Astrocyte of the hippocampus (primary cell): ENCODE results near the gene STON2.

Experiments used
- DNase-seq: peaks from one replicate; pipeline ENCODE4 v3.0.0; 2011; ENCODE audit warnings: low read depth, low spot score

The STON2 gene

DNA sequence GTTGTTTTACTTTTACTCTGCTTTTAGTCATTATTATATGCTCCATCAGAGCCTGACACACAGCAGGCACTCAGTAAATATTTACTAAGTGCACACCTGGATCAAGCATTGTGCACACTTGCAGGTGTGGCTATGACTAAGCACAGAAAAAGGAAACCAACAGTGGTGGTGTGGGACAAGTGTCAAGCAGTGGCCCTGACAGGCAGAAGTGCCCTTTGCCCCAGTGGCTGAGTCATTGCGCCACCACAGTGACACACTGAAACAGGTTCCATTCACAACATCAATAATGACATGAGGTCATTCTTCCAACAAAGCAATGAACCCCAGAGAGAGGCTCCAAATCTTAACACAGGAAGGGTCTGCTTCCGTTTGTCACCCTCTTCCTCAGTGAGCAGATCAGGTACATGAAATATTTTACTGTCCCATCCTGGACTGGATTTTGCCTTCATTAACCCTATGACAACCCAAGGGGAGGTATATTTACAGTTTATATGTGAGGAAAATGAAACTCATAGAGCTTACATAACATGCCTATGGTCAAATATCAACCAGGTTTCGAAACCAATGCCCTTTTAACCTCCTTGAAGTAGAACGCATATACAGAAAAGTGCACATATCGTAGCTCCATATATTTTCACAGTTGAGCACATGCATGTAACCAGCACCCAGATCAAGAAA is 96.7 kb downstream of the STON2 start:
- peak; percentile 23 for DNase-seq

DNA sequence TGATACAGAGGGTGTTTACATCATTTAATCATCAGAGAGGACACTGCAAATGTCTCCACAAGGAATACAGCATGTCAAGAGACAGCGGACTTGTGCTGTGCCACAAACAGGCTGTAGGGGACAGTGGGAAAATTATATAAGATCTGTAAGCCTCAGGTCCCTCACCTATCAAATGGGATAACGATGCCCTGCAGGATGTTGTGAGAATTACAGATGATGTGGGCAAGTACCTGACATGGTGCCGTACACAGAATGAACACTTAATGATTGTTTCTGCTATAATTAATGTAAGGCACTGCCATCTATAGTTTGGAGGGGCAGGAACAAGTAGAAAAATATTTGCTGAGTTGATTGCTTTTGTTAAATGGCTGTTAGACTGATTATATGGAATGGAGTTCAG is 97.5 kb downstream of the STON2 start:
- DNase-seq, result no peak

DNA sequence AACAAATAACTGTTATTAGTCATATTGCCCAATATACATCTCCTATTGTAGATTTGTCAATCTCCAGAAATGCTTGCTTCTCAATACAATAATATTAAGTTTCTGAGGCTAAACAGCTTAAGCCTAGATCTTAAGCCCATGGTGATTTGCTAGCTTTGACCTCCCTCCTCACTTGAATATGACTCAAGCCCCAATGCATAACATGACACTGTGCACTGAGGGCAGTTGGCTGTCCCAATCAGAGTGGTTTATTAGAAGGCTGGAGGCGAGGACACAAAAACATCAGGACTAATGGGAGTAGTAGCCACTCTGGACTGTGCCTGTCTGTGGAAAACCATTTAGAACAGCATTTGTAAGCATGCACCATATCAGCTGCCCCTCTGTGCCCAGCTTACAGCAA is 98.3 kb downstream of the STON2 start:
- no peak for DNase-seq

DNA sequence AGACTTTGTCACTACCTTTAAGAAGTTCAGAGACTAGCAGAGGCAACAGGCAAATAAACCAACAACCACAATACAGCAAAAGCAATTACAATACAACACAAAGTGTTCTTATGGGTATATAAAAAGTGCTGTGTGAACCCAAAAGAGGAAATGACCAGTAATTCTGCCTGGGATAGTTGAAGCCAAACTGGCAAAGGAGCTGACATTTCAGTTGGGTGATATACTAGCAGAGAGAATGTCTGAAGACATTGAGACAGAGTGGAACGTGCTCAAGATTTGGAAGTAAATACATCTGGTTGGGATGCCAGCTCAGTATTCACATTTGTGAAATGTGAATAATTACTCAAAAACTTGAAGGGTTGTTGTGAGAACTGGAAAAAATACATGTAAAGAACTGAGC is 98.8 kb downstream of the STON2 start:
- no peak for DNase-seq

DNA sequence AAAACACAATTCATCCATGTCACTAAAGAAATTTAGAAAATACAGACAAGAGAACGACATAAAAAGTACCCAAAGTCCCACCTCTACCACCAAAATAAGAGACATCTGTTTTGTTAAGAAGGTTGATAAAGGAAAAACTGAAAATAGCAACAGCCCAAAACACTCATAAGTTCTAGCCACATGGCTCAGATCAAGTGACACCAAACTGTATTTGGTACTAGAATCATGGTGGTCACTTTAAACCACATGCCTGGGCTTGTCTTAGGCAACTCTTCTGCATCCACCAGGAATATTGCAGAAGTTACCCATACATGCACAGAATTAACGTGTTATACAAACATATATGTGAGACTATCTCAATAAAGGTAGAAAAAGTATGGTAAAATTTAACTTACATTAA is 101.2 kb downstream of the STON2 start:
- no peak for DNase-seq

DNA sequence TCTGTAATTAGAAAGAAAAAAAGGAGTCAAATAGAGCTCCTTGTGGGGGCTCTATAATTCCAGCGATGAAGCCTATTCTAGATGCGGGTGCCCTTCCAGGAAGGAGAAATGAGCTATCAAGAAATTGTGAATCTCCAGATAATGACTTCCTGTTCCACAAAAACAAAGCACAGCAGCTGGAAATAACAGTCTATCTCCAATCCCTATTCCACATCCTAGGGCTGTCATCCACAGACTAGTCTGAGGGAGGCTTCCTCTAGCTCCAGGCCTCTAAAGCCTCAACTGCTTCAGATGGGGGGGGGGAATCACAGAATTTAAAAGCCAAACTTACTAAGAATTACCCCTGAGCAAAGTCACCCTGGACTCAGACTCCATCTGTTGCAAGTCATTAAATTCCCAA is 102.0 kb downstream of the STON2 start:
- DNase-seq, result no peak

- DNase-seq, result no peak
Observed at GRCh38 chr14:81295958-81296923, 103.9 kb downstream of the STON2 start.

DNA sequence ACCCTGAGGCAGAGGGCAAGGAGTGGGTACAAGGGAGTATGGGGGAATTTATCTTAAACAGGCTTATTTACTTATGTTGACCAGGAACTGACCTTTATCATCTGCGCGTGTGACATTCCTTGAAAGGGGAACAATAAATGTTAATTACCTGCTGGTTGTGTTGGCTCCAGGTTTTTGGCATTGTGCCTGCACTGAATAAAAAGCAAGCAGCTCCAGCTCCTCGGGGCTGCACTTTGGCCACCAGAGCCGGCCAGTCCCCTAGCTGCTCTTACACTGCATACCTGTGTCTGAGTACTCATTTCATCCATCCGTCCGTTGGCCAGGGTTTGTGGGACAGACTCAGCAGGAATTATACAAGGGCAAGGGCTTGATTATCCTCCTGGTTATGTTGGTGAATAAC is 110.6 kb downstream of the STON2 start:
- no peak for DNase-seq

DNA sequence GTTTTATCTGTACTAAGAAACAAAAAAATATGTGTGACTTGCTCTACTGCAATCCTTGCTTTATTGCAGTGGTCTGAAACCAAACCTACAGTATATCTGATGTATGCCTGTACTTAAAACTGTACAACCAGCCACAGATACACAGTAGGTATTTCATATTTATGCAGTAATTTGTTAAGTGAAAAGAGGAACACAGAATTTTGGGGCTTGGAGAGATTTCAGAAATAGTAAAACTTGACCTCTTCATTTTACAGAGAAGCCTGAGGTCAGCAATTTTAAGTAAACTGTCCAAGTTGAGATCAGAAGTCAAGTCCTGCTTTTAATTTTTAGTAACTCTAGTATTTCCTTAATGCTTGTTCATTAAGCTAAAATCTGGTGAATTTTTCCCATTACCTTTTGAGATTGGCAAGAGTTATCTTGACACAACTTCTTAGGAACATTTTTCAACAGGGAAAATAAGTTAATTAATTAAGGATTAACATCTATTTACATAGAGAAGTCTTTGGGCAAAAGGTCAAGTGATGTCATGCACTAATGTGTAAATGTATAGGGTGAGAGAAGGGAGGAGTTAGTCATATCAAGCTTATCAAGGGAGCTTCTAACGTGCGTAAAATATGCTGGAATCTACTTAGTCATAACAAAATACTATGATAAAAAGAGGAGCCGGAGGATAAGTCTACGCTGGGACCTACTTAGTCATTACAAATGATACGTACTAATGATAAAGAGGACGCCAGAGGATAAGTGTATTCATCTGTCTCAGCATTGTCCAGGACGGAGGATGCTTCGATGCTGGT is 113.4 kb downstream of the STON2 start:
- no peak for DNase-seq

- DNase-seq, result no peak
Observed at GRCh38 chr14:81285245-81285644, 114.9 kb downstream of the STON2 start.

- DNase-seq, result no peak
Observed at GRCh38 chr14:81281332-81281731, 118.8 kb downstream of the STON2 start.

DNA sequence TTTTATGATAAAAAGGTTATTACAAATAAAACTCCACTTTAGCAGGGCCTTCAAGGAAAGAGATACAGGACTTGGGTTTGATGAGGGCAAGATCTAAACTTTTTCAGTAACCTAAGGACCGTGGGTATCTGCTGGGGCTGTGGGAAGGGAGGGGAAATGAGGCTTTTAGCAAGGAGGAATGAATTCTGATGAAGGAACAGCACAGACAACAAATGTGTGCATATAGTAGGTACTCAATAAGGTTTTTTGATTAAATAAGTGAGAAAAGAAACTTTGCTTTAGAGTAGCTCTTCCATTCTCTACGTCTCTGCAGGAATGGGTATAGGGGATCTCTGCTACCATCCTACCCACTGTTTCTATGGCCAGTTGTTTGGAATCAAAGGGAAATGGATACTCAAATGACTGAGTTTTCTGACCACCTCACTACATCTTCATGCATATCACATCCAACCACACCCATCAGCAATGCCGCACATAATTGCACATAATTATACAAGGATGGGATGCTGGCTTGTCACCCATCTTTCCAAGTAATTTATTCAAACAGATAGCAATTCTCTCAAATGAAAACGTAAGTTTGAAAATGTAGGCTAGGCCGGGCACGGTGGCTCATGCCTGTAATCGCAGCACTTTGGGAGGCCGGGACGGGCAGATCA is 119.9 kb downstream of the STON2 start:
- DNase-seq, result no peak

DNA sequence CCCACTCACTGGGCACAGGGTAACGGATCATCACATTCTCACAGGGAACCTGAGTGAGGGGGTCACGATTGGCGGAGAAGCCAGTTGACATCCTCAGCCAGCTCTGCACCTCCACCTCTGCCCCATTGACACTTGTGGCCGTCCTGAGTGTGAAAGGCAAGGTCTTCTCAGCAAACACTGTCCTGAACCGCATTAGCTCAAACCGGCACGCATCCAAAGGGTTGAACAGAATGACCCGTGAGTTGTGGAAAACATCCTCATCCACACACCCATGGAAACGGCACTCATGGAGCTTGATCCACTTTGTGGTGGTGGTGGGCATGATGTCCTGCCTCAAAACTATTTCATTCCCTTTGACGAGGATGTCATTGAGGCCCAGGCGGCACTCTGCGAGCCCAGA is 123.0 kb downstream of the STON2 start:
- DNase-seq, result no peak

DNA sequence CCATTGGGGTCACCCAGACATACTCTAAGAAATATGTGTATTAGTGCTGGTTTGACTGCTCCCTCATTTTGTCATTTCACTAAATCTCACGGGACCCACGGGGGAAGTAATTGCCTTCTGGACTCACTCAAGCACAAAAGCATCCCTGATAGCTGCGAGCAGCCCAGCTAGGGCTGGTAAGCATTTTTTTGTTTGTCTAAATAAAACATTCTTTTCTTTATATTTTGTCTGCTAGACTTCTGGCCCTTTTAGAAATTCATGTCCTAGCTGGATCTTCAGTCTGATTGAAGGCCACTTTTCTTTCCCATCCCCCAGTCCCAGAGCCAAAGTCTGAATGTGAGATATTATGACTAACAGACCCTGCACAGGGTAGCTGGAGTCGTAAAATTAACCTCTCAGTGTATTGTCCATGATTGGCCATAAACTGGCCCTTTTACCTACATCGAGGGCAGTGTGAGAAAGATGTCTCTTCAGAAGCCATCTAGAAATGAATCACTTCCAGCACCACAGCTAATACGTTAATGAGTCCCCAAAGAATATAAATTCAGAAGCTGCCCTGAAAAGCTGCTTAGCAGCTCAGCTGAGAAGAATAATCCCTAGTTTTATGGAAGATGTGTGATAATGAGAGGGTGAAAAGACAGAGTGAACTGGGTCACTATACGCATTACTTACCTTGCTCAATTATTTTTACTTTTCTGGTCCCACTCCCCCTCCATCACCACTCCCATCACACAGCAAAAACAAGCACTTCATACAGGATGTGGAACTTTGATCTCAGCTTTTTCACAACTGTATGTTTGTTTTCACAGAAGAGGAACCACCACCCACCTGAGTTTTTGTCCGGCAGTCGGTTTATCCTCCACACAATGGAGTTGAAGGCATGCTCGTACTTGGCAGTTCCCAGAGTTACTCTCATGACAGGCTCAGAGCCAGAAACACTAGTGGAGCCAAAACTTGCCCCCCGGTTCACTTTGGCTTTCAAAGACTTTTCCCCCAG is 123.8 kb downstream of the STON2 start:
- no peak for DNase-seq

DNA sequence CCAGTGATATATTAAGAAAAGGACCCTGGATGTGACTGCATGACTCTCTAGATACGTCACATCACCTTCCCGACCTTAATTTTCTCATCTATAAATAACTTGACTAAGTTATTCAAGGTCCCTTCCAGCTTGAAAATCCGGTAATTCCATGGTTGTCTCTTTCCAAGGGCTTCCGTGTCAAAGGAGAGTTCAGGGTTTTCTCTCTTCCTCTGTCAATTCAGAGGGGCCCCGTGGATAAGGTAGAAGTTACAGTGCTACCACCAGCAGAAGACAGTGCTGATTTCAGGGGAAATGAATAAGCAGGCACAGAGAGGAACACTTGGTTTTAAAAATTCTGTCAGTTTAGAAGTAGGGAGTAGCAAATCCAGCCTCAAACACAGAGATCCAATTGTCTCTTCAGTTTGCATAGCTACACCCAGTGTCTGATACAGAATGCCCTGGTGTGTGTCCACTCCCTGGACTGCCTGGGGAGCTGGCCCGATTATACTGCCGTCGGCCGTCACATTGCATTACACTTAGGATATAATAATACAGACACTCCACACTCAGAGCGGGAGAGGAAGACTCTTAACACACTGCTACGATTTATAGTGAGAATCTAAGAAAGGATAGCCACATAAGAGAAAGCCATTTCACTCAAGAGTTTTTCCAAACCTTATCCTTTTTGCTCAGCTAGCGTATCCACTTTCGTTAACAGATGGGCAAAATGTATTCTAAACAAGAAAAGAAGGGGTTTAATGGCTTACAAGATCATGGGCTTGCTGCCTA is 124.6 kb downstream of the STON2 start:
- no peak for DNase-seq

DNA sequence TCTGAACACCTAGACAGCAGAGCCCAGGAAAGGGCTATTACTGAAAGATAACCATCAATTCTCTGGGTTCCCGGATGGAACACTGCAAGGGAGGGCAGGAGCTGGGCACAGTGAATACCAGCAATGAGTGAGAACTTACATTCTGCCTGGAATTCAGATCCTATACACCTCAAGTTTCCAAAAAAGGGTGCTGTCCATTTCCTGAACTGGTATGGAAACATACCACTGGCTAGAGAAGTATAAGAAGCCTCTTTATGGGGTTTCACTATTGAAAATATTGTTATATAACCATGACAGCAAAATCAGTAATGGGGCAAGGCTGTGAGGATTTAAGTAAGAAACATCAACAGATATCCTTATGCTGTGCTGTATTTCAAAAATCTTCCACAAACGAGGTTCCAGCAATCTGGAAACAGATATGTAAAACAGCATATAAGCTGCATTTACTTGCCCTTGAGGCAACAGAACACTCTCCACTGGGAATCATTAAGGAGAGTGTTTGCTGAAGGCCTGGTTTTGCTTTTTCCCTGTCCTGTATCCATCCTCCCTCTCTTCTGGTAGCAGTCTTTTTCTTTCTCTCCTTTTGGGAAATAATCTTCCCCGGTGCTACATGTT is 126.1 kb downstream of the STON2 start:
- DNase-seq, result no peak

- DNase-seq, result no peak
Observed at GRCh38 chr14:81273521-81273920, 126.6 kb downstream of the STON2 start.

- DNase-seq, result no peak
Observed at GRCh38 chr14:81272317-81272716, 127.8 kb downstream of the STON2 start.

DNA sequence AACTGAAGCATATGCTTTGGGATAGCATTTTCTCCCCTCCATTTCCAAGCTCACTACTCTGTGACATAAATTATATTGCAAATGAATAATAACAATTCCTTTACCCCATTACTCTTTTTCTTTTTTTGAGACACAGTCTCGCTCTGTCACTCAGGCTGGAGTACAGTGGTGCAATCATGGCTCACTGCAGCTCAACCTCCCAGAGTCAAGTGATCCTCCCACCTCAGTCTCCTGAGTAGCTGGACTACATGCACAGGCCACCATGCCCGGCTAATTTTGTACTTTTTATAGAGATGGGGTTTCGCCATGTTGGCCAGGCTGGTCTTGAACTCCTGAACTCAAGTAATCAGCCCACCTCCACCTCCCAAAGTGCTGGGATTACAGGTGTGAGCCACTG is 130.1 kb downstream of the STON2 start:
- DNase-seq, result no peak
